Stimulated activated CD4-positive, alpha-beta T cell treated with anti-CD3 and anti-CD28 coated beads, Interleukin-15, amount 100 ng/mL, for 48 hours (primary cell): Measurements from ENCODE around the gene SMARCAL1.

Experiments used
- DNase-seq, 2 donors: peaks; one replicate each; pipeline ENCODE4 v3.0.0-alpha.2; 2020; ENCODE audit warnings: low read depth in 2 of 2

SMARCAL1 gene

GRCh38 chr2:216392945-216393840 is 19.1 kb upstream of the SMARCAL1 start:
- DNase-seq, result no peak

GRCh38 chr2:216394881-216395280 is 17.4 kb upstream of the SMARCAL1 start:
- DNase-seq, result no peak

- DNase-seq, result no peak
These were observed 12.7 kb upstream of the SMARCAL1 start for GRCh38 chr2:216399621-216400020.

- no peak for DNase-seq
These were observed 9.5 kb upstream of the SMARCAL1 start for GRCh38 chr2:216402751-216403150.

- peak in 1 of 2 donors; percentile 30 for DNase-seq
These were observed 8.2 kb upstream of the SMARCAL1 start for GRCh38 chr2:216404010-216404618.

- no peak for DNase-seq
These were observed 6.7 kb upstream of the SMARCAL1 start for GRCh38 chr2:216405588-216405987.

- no peak for DNase-seq
These were observed 5.5 kb upstream of the SMARCAL1 start for GRCh38 chr2:216406826-216407225.

GRCh38 chr2:216408426-216409290 is 3.6 kb upstream of the SMARCAL1 start:
- no peak for DNase-seq

- no peak for DNase-seq
These were observed 1.7 kb upstream of the SMARCAL1 start for GRCh38 chr2:216410550-216410949.

- no peak for DNase-seq
These were observed 1.6 kb downstream of the SMARCAL1 start for GRCh38 chr2:216413882-216414281.

- DNase-seq, result no peak
These were observed 2.6 kb downstream of the SMARCAL1 start for GRCh38 chr2:216414772-216415319.

- no peak for DNase-seq
These were observed 3.3 kb downstream of the SMARCAL1 start for GRCh38 chr2:216415541-216415940.

- no peak for DNase-seq
These were observed 4.5 kb downstream of the SMARCAL1 start for GRCh38 chr2:216416571-216417307.

GRCh38 chr2:216418981-216419380 is 6.7 kb downstream of the SMARCAL1 start:
- no peak for DNase-seq

- no peak for DNase-seq
These were observed 8.2 kb downstream of the SMARCAL1 start for GRCh38 chr2:216420367-216421101.

GRCh38 chr2:216423071-216423470 is 10.8 kb downstream of the SMARCAL1 start:
- no peak for DNase-seq

- DNase-seq, result no peak
These were observed 12.0 kb downstream of the SMARCAL1 start for GRCh38 chr2:216424274-216424673.

- no peak for DNase-seq
These were observed 12.9 kb downstream of the SMARCAL1 start for GRCh38 chr2:216425008-216425787.

- no peak for DNase-seq
These were observed 14.0 kb downstream of the SMARCAL1 start for GRCh38 chr2:216426166-216426777.
